ENCODE measurements around the gene IFI35.
"Not testable (repeated sequence)": the region's sequence is repeated elsewhere in the genome, so short reads cannot be mapped to it uniquely, and the experiment has no call there.

The IFI35 gene

DNA sequence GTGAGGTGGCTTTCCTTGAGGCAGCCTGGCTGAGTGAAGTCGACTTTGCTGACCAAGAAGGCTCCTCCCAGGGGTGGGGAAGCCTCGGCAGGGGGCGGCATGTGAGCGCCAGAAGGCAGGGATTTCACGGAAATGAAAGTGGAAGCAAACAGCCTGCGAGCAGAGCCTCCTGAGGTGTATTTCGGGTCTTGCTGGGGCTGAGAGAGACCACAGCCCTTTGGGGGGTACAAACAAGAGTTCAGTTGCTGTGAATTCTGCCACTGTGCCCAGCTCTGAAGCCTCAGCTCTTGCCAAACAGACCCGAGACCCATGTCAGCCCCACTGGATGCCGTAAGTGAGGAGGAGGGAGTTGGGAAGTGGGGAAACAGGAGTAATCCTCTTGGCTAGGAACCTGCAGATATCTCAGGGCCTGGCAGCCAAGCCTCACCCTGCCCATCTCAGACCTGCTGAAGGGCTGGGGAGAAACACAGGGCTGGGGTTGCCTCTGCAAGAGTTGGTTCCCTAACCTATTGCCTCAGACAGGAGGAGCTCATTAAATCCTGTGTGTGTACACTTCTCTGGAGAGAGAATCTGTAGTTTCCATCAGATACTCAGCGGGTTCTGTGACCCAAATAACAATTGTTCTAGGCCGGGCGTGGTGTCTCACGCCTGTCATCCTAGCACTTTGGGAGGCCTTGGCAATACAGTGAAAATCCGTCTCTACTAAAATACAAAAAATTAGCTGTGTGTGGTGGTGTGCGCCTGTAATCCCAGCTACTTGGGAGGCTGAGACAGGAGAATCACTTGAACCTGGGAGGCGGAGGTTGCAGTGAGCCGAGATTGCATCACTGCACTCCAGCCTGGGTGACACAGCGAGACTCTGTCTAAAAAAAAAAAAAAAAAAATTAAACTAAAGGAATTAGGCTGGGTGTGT, at the start of gene IFI35:
Gene IFI35 (plus strand): TSS at position 146 of the 913 bp plus-strand sequence. CDS start 164 bp downstream, at position 310.
- DNase-seq = peak; percentile 78

DNA sequence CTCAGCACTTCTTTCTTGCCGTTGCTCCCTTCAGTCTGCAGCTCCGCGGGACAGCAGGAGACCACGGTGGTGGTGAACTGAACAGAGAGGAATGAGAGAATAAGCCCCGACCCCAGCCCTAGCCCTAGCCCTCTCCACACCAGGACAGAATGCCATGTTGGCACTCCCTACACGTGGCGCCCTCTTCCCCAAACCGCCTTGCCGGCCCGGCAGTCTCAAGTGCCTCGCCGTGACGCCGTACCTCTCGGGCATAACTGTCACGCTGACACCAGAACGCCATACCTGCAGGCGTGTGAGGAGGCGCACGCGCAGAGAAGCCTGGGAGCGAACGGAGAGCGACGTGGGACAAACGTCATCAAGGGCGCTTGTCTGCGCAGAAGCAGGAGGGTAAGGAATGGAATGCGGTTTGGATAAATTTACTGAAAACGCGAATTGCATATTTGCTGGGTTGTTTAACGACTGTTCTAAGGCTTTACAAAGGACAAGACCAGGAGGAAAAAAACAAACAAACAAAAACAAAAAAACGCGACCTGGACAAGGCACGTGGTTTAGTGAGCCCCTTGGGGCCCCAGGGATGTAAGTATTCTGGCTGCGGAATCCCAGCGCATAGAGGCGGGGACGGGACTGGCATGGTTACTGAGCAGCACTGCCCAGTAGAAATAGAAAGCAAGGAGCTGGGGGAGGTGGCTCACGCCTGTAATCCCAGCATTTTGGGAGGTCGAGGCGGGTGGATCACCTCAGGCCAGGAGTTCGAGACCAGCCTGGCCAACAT, 42.2 kb upstream of the IFI35 start, which contains the start of gene AARSD1:
Gene AARSD1 (minus strand): TSS at position 294 of the 772 bp plus-strand sequence. CDS start 14 bp downstream, at position 280.
- DNase-seq = peak; percentile 81

DNA sequence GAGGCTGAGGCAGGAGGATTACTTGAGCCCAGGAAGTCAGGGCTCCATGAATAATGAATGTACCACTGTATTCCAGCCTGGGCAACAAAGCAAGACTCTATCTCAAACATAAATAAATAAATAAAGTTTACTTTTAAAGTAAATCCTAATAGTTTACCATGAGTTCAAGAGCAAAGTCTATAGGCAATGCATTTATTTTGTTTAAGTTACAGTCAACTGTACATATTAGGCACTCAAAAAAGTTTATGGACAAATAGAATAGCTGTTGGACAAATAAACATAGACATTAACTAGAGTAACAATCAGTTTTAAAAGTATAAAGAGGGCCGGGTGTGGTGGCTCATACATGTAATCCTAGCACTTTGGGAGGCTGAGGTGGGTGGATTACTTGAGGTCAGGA, 38.7 kb upstream of the IFI35 start:
- DNase-seq = no peak

DNA sequence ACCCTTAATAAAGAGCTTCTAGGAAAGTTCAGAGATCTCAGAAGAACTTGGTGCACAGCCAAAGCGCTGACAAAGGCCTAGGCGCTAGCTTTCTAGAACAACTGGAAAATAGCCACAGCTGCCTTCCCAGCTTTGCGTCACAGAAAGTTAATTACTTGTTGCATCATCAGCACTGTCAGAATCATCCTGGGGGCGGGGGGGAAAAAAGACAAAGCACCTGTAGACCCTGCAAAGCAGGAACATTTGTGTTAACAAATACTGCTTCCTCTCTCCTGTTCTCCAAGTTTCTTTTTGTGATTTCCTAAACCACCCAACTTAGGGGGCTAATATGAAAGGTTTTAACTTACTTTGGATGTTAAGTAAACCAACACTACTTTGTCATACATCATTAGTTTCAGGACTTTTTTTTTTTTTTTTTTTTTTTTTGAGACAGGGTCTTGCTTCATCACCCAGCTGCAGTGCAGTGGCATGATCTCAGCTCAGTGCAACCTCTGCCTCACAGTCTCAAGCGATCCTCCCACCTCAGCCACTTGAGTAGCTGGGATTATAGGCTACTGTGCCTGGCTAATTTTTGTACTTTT, 37.5 kb upstream of the IFI35 start:
- DNase-seq = no peak

DNA sequence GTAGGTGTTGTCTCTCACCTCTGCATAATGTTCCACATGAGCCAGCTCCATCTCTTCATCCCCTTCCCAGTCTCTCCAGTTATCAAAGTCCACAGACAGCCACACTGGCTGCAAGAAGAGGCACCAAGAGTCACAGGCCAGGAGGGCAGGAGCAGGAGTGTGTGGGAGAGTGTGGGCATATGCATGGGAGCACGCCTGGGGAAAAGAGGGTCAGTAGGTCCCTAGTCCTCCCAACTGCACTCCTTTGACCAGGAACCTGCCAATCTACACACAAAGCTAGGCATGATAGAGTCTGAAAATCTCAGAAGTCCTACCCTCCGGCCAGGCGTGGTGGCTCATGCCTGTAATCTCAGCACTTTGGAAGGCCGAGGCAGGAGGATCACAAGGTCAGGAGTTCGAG, 35.0 kb upstream of the IFI35 start:
- no peak for DNase-seq

DNA sequence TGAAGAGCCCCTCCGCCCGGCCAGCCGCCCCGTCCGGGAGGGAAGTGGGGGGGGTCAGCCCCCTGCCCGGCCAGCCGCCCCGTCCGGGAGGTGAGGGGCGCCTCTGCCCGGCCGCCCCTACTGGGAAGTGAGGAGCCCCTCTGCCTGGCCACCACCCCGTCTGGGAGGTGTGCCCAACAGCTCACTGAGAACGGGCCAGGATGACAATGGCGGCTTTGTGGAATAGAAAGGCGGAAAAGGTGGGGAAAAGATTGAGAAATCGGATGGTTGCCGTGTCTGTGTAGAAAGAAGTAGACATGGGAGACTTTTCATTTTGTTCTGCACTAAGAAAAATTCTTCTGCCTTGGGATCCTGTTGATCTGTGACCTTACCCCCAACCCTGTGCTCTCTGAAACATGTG, 33.3 kb upstream of the IFI35 start:
- not testable (repeated sequence) for DNase-seq

DNA sequence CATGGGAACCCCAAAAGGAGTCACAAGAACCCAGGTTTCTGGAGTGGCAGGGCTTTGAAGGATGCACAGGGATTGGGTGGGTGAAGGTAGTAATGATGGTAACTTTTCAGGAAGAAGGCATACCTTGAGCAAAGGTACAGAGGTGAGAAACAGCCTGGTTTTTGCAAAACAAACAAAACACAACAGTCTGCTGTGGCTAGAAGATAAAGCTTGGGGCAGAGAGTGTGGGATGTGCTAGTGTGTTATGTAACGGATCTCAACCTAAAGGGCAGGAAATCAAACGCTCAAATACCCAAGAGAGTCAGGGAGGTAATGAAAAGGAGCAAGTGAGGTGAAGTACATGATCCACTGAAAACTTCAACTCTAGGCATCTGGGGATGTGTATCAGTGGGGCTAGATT, 31.3 kb upstream of the IFI35 start:
- no peak for DNase-seq

DNA sequence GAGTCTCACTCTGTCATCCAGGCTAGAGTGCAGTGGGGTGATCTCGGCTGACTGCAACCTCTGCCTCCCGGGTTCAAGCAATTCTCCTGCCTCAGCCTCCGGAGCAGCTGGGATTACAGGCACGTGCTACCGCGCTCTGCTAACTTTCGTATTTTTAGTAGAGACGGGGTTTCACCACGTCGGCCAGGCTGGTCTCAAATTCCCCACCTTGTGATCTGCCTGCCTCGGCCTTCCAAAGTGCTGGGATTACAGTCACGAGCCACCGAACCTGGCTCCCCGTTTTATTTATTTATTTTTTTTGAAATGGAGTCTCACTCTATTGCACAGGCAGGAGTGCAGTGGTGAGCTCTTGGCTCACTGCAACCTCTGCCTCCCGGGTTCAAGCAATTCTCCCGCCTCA, 30.9 kb upstream of the IFI35 start:
- DNase-seq = not testable (repeated sequence)

DNA sequence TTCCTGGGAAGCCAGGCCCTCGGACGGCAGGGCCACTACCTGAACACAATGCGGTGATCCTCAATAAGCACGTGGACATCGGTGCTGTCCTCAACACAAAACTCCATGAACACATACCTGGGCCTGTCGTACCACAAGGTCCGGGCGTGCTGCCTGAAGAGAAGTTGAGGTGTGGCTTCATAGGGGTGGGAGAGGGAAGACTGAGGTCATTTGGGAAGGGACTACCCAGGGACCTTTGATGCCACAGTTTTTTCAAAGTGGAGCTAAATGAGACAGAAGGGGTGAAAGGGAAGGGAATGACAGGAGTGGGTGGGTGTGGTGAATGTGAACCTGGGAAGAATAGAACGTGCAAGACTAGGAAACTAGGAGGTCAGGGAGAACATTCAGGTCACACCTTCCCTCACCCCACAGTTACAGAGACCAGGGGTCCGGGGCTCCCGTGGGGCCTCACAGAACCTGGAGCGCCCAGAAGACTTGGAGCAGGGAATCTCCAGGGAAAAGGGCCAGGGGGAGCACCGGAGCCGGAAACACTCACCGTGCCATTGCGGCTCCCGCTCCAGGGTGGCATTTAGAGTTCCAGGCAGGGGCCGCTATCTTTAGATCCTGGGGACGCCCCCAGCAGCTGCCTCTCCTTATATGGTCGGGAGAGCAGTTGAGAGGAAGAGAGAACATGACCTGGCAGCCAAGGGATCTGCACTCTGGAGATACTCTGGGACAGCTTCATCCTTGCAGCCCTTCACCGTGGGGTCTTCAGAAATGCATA, 26.9 kb upstream of the IFI35 start, which contains the start of gene PTGES3L:
Gene PTGES3L (minus strand): TSS at position 570 of the 763 bp plus-strand sequence. CDS start 27 bp downstream, at position 543.
- no peak for DNase-seq

DNA sequence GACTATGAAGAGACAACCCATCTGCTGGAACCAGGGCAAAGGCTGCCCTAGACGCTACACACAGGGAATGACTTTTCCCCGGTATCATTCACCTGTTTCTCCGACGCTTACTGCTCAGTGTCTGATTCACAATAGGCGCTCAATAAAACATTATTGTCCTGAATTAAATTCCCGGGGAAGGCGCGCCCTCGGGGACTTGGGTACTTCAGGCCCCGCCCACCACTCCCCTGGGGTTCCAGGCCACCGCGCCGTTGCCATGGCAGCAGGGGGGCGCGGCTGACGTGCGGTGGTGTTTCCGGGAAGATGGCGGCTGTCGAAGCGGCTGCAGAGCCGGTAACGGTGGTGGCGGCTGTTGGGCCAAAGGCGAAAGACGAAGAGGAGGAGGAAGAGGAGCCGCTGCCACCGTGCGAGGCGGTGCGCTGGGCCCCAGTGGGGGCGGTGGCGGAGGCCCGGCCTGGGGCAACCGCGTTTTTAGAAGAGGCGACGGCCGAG, 26.3 kb upstream of the IFI35 start, which contains the start of gene RUNDC1:
Gene RUNDC1 (plus strand): TSS at position 292 of the 492 bp plus-strand sequence. CDS start 12 bp downstream, at position 304.
- peak; percentile 86 for DNase-seq

DNA sequence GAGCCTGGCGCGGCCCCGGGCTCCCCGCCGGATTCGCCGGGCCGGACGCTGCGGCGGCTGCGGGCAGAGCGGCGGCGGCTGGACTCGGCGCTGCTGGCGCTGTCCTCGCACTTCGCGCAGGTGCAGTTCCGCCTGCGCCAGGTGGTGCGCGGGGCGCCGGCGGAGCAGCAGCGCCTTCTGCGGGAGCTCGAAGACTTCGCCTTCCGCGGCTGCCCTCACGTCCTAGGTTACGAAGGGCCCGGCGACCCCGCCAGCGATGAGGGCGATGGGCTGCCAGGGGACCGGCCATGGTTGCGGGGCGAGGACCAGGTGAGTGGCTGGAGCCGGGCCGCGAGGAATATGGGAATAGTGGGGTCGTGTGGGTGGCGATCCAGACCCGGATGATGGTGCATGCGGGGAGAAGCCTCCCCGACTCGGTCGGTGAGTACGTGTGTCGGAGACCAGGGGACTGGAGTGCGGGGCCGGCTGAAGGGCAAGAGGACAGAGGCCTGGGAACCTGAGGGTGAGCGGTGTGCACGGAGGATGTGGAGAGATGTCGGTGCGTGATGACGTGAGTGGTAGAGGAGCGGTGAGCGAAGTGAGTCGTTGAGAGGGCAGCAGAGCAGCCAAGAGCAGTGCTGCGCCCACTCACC, 25.7 kb upstream of the IFI35 start:
- peak; percentile 31 for DNase-seq

DNA sequence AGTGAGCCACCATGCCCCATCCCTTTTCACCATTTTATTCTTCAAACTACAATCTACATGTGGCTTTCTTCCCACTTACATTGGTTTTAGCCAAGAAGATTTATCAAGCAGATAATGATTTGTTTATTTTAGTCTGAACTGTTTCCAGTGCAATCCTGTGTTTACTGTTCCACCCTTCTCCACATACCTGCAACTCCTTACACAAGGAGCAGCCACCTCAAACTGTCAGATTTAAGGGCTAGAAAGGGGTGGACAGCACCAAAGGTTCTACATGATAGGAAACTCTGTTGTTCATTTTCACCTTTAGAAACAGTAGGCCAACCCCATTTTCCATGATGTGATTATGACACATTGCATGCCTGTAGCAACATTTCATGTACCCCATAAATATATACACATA, 24.3 kb upstream of the IFI35 start:
- no peak for DNase-seq

DNA sequence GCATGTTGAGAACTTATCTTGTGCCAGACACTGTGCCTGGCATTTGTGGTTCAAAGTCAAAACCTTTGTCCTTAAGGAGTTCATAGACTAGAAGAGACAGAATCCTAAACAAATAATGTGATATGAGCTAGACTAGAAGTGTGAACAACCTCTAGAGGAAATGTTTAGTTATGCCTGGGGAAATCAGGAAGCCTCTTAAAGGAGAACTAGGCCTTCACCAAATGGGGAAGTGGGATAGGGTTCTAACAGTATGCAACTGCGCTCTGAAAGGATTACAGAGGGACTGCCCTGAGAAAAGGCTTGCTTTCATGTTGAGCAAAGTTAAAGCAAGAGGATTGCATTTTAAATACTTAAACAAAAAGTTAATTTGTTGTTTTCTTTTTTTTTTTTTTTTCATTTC, 21.4 kb upstream of the IFI35 start:
- no peak for DNase-seq

DNA sequence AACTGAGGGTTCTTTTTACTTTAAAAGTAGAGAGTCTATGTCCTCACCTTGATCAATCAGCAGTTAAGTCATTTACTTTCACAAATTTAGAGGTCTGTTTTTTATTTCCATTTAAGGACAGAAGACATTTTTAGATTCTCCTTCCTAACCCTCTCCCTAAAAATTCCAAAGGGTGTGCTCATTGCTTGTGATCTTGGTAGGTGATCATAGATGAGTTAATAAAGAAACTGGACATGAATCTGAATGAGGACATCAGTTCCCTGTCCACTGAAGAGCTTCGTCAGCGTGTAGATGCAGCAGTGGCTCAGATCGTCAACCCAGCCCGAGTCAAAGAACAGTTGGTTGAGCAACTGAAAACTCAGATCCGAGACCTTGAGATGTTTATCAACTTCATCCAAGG, 17.4 kb upstream of the IFI35 start:
- DNase-seq = no peak

DNA sequence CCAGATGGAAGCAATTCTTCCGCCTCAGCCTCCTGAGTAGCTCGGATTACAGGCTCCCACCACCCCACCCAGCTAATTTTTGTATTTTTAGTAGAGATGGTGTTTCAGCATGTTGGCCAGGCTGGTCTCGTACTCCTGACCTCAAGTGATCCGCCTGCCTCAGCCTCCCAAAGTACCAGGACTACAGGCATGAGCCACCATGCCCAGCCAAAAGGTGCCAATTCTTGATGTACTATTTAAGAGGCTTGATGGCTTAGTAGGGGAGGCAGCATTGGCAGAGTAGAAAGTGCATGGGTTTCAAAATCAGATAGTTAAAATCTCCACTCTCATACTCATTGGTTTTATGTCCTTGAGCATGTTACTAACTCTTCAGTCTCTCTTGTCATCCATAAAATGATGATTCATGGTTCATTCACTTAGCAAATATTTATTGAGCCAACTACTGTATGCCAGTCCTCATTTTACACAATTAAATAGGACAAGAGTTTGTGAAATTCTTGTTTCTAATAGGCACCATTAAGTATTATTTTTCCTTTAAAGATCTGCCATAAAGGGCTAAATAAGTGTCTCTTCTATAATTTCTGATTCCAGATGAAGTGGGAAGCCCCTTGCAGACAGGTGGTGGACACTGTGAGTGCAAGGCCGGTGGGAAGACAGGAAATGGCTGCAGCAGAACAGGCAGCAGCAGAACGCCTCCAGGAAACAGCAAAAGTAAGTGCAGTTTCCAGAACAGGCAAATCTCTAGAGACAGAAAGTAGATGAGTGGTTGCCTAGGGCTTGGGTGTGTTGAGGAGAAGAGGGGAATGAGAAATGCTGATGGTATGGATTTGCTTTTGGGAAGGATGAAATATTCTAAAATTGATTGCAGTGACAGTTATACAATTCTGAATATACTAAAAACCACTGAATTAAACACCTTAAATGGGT, 16.6 kb upstream of the IFI35 start:
- DNase-seq = no peak

DNA sequence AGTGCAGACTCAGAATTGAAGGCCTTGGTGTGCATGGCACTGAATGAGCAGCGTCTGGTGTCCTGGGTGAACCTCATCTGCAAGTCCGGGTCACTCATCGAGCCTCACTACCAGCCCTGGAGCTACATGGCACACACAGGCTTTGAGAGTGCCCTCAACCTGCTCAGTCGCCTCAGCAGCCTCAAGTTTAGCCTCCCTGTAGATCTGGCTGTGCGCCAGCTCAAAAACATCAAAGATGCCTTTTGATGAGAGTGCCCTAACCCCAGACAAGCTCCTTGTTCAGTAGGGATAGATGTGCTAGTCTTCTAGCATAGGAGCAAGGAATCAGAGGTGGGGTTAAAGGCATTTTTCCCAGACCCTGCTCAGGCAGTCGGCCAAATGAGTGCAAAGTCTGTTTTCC, 15.1 kb upstream of the IFI35 start:
- DNase-seq = no peak

DNA sequence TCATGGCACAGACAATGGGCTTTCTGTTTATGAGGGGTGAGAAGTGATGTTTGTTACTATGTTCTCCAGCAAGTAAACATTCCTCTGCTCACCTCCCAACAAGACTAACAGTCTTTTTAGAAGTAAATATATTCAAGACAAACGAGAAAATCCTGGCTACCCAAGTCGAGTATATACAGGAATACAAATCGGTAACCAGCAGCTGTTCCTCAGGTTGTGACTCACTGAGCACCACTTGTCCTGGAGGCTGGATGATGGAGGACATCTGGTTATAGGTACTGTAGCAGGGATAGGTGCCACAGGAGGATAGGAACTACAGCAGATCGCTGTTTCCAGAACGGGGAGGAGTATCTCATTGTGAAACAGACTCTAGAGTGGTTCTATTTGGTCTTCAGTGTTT, 13.7 kb upstream of the IFI35 start:
- DNase-seq = no peak

DNA sequence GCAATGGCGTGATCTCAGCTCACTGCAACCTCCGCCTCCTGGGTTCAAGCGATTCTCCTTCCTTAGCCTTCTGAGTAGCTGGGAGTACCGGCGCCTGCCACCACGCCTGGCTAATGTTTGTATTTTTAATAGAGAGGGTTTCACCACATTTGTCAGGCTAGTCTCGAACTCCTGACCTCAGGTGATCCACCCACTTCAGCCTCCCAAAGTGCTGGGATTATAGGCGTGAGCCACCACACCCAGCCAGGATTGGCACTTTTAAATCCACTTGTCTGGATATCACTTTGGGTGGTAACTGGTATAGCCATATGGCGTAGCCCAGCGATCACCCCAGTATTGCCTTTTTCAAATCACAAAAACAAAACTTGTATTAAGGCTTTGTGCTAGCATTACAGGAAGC, 12.7 kb upstream of the IFI35 start:
- DNase-seq = not testable (repeated sequence)

DNA sequence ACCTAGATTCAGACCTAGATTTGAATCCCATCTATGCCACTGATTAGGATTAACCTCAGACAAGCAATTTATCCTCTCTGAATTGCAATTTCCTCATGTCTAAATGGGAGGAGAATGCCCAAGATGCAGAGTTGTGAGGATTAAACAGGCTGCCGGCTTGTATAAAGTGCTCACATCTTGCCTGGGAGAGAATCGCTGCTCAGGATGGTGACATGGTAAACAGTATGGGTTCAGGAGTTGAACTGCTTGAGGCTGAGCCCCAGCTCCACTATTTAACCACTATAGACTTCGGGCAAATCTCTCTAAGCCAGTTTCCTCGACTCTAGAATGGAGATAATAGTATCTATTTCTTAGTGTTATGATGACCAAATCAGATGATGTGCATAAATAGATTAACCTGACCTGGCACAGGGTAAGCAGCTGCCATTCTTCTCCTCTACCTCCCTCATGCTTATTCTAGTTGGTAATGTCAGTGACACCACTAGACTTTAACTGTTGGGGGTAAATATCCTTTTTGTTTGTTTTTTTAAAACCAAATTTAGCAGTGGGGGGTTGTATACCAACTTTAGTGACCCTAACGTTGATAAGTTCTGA, 9.1 kb upstream of the IFI35 start:
- DNase-seq = no peak

Data from activated effector memory CD4-positive, alpha-beta T cell treated with Interleukin-2 at 50 U/mL for 16 hours (primary cell).